B cell (primary cell): ENCODE data around the gene TAF1C.

Experiments used
- CTCF ChIP-seq: fragments of 200-600 bp; IDR thresholded peaks from one replicate; pipeline ENCODE4 v1.8.0; 2022; ENCODE audit warnings: antibody characterized with exemption, mild to moderate bottlenecking
- EZH2 ChIP-seq: IDR thresholded peaks from 2 replicates; pipeline ENCODE4 v1.6.1; 2012; ENCODE audit warnings: borderline replicate concordance, low read depth, mild to moderate bottlenecking, moderate library complexity, low read length; ENCODE audit not compliant: insufficient read depth, poor library complexity, severe bottlenecking

GRCh38 chr16:84232969-84233368 is 46.1 kb upstream of the TAF1C start:
- TF ChIP-seq CTCF = no peak
- no peak for TF ChIP-seq EZH2
